GM12891 (cell line): ENCODE results near the gene SLC30A1.

Experiments
- DNase-seq: peaks from one replicate; pipeline ENCODE4 v3.0.0; 2011; ENCODE audit warnings: low spot score; ENCODE audit not compliant: insufficient read length
- FAIRE-seq: peaks from 2 replicates; lab custom pipeline; 2011; peaks lifted over from hg19 to GRCh38; lab: Jason Lieb, UNC
- PAX5 ChIP-seq: IDR thresholded peaks from 2 replicates; pipeline ENCODE4 v1.6.1; 2011; ENCODE audit warnings: low read length, moderate library complexity, mild to moderate bottlenecking; ENCODE audit not compliant: insufficient read depth, severe bottlenecking
- POLR2A ChIP-seq: IDR thresholded peaks from 2 replicates; pipeline ENCODE4 v1.6.1; 2011; ENCODE audit warnings: low read depth, low read length, control low read depth
- POLR2AphosphoS5 ChIP-seq: IDR thresholded peaks from 2 replicates; pipeline ENCODE4 v1.6.1; 2011; ENCODE audit warnings: low read depth, low read length, control low read depth
- POU2F2 ChIP-seq: IDR thresholded peaks from 2 replicates; pipeline ENCODE4 v1.6.1; 2011; ENCODE audit warnings: low read depth, mild to moderate bottlenecking, control low read depth, low read length, moderate library complexity
- SPI1 ChIP-seq: IDR thresholded peaks from 2 replicates; pipeline ENCODE4 v1.6.1; 2011; ENCODE audit warnings: low read depth, low read length, control low read depth
- TAF1 ChIP-seq: IDR thresholded peaks from 2 replicates; pipeline ENCODE4 v1.6.1; 2011; ENCODE audit warnings: low read depth, low read length, control low read depth

Gene SLC30A1

DNA sequence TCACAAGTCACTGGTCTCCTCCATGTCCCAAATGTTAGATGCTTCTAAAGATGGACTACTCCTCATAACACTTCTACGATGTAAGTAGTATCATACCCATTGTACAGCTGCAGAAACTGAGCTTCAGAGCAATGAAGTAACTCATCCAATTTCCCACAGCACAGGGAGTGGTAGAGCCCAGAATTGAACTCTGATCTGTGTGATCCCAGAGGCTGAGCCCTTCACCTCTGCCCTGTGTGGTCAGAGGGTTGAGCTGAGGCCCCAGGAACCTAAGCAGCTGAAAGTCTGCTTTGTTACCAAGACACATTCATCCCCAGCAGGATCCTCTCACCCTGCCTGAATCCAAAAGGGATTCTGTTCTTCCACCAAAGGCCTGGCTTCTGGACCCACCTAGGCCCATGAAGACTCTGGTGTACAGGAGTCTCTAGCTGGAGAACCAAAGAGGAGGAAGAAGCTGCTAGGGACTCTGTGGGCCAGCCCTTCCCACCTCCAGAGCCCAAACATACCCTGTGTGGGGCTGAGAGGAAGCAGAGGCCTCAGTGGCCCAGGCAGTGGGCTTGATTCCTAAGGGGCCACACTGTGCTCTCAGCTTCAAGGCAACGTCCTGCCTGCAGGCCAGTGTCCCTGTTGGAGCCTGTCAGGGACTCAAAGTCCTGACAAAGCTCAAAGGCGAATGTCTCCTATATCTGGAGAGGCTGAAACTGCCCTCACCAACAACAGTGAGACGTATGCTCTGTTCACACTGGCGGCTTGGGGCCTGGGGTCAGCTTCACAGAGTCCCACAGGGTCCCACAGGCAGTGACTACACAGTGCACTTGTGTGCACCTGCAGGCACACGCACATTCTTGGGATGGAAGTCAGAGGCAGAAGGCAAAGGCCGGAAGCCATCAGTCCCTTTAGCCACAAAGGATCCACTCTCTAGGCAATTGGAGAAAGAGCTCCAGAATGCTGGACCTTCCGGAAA lies 40.4 kb upstream of the SLC30A1 start:
- no peak for TF ChIP-seq PAX5
- no peak for TF ChIP-seq POLR2AphosphoS5
- no peak for TF ChIP-seq POU2F2
- TF ChIP-seq TAF1 = no peak
- DNase-seq (no peak), FAIRE-seq (no peak)

DNA sequence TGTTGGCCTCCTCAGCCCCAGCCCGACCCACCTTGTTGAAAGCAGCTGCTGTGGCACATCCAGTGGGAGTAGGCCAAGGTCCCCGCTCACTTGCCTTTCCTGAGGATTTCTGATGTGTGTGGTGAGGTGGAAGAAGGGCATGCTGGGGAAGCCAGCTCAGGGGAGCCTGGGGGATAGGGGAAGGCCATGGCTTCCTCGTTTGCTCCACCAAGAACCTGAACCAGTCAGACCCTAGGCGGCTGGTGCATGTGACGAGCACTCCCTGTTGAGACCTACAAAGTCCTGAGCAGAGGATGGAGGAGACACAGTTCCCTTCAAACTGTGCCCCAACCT lies 38.0 kb upstream of the SLC30A1 start:
- FAIRE-seq (no peak), DNase-seq (no peak)
- no peak for TF ChIP-seq SPI1
- no peak for TF ChIP-seq POU2F2

DNA sequence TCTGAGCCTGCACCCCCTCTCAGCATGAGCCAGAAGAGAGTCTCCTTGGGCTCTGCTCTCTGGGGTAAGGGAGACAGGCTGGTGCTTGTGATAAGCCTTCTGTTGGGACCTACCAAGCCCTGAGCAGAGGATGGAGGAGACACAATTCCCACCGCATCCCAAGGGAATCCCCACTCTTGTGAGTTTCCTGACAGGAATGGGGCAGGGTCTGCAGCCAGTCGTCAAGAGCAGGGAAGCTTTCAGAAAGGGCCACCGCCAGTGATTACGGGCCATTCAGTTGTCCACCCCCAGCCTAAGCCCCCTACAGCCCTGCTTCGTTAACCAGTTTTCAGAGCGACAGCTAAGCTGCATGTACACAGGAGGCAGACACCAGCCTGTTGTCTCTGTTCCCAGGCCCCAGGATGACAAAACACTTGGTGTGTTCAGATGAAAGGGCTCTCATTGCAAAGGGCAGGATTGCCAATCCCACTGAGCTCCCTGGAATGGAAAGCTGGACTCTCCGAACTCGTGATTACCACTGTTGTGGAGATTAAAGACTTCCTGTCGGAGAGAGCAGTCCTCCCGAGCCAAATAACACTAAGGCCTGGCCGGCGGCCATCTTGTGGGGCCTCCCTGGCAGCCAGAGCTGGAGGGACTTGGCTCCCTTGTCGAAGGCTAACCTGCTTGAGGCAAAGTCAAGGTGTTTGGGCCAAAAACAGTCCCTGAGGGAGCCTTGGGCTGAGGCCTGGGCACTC lies 37.4 kb upstream of the SLC30A1 start:
- no peak for DNase-seq
- FAIRE-seq = no peak
- TF ChIP-seq POU2F2 (no peak), PAX5 (no peak)

DNA sequence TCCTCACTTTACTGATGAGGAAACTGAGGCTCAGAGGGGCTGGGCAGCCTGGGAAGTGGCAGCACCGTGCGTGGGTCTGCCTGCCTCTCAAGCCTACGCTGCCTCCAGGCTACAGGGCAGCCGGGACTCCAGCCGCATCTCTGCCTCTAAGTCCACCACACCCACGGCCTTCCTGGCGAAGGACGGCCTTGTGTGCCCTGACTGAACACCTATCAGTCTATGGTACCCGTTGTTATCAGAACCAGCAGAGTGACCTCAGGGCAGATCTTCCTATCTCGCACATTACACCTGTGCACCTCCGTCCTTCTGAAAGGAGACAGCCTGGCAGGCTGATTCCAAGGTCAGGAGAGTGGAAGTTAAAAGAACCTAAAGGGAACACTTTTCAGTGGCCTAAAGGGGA lies 35.7 kb upstream of the SLC30A1 start:
- DNase-seq = no peak
- TF ChIP-seq TAF1 (no peak), POLR2AphosphoS5 (no peak)
- peak; percentile 50 for FAIRE-seq

DNA sequence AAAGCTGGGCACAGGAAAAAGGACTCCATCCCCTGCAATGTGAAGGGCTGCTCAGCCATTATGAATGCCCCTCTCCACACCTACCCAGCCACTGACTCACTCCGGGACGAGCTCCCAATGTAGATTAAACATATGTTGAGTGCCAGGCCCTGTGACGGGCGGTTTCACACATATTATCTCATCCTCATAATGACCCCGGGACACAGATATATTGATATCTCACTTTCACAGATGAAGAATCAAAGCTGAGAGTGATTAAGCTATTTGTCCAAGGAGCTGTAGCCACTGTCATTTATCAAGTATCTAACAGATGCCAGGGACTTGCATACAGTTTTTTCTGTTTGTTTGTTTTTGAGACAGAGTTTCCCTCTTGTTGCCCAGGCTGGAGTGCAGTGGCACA lies 35.0 kb upstream of the SLC30A1 start:
- TF ChIP-seq POU2F2 = no peak
- no peak for TF ChIP-seq SPI1
- TF ChIP-seq POLR2A = no peak
- TF ChIP-seq POLR2AphosphoS5 = no peak
- DNase-seq (no peak), FAIRE-seq (no peak)

DNA sequence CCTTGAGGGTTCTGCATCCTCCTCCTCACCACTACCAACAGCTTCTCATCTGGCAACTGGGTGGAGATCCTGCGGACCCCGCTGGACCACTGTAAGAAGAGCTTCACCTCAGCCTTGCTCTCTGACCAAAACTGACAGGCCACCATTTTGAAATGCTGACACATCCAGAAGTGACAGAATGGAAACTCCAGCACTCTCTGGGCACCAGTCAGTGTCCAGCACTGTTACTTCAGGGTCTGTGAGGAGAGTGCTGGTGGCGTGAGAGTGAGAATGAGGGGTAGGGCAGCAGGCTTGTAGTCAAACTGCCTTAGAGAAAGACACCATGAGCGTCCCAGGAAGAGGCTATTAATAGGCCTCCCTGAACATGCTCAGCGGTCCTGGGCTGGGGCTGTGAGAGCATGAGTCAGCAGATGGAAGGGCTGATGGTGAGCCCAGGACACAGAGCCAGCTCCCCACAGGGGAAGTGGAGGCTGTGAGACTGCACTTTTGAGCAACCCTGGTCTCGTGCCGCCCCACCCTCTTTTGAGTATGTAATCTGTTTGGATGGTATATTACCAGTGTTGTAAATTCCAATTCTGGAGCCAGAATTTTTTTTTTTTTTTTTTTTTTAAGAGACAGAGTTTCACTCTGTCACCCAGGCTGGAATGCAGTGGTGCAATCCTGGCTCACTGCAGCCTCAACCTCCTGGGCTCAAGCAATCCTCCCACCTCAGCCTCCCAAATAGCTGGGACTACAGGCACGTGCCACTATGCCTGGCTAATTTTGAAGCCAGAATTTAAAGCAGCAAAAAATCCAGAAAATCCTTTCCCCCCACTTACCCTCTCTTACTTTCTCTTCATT lies 34.4 kb upstream of the SLC30A1 start:
- FAIRE-seq = no peak
- TF ChIP-seq TAF1 = no peak
- no peak for TF ChIP-seq POLR2AphosphoS5
- TF ChIP-seq POU2F2 = no peak
- TF ChIP-seq POLR2A = no peak
- no peak for TF ChIP-seq PAX5
- TF ChIP-seq SPI1 = no peak
- no peak for DNase-seq

DNA sequence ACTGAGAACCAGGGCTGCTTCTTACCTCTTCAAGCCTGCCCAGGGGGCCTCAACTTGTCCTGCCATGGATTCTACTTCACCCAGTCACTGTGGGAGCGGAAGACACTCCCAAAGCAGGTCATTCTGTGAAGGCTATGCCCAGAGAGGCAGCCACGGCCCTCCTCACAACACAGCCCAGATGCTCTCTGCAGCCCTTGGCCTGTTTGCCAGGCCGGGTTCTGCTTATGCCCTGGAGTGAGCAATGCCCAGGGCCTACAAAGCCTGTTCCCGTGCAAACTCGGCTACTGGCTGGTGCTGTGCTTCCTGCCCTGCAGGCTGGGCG lies 33.8 kb upstream of the SLC30A1 start:
- FAIRE-seq (no peak), DNase-seq (no peak)
- TF ChIP-seq POLR2AphosphoS5 = no peak

DNA sequence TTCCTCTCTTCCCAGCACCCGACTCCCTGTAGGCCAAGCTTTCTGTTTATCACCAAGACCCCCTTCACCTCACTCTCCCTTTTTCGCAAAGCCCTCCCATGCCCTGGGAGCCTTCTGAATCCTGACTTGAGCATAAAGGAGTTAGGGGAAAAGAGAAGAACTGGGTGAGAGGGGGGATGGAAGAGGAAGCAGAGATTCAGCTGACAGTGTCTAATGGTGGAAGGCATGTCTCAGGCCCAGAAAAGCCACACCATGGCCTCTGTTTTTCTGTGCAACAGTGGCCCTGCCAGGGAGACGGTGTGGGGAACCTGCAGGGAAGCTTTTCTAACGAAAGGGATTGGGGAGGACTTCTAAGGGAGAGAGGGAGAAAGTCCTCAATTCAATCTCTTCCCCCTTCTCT lies 32.9 kb upstream of the SLC30A1 start:
- DNase-seq = no peak
- FAIRE-seq = no peak
- TF ChIP-seq POLR2A (no peak), SPI1 (no peak), POLR2AphosphoS5 (no peak), TAF1 (no peak), POU2F2 (no peak), PAX5 (no peak)

DNA sequence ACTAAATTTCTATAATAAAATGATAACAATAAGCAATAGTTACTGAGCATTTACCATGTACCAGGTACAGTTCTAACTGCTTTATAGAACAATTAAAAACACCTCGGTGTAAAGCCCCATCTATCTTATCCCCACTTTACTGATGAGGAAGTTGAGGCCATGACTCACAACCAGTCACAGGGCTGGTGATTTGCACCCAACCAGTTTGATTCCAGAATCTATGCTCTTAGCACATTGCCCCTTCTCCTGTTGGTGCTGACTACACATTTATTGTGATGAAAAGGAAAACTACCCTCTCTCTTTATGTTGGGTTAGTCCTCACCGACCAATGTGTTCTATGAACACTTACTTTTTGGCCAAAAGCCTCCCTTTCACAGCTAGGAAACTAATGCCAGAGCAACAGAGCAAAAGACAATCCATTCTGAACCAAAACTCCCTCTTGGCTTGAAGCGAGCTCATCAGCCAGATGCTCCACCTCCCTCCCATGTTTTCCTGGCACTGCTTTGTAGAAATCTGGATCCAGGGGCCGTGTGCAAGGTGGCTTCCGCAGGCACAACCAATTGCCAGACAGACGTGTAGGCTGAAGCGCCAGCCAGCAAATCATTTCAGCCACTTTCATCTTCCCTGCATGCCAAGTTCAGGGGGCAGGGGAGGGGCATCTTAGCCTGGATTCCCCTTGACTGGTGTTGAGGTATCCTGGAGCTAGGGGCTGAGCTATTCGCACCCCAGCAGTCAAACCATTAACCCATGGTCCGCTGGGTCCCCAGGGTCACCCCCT lies 32.0 kb upstream of the SLC30A1 start:
- TF ChIP-seq POU2F2 (no peak), TAF1 (no peak), SPI1 (no peak), POLR2AphosphoS5 (no peak), POLR2A (no peak), PAX5 (no peak)
- FAIRE-seq (no peak), DNase-seq (no peak)
